ENCODE data around the gene CD93.

DNA sequence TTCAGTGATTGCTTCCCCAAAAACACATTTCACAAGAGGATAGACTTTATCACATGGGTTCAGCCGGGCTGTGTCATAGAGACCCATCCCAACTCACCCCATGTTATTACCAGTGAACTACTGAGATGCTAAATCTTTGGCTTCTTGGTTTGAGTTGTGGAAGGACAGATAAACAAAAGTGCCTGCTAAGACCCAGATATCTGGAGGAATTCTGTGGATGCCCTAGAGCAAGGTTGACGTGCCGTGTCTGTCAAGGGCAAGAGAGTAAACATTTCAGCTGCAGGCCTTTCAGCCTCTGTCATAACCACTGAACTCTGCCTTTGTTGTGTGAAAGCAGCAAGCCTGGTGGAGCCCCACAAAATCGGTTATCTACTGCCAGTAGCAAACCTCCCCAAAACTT lies 25.5 kb downstream of the CD93 start:
- TF ChIP-seq, protein P1, sequence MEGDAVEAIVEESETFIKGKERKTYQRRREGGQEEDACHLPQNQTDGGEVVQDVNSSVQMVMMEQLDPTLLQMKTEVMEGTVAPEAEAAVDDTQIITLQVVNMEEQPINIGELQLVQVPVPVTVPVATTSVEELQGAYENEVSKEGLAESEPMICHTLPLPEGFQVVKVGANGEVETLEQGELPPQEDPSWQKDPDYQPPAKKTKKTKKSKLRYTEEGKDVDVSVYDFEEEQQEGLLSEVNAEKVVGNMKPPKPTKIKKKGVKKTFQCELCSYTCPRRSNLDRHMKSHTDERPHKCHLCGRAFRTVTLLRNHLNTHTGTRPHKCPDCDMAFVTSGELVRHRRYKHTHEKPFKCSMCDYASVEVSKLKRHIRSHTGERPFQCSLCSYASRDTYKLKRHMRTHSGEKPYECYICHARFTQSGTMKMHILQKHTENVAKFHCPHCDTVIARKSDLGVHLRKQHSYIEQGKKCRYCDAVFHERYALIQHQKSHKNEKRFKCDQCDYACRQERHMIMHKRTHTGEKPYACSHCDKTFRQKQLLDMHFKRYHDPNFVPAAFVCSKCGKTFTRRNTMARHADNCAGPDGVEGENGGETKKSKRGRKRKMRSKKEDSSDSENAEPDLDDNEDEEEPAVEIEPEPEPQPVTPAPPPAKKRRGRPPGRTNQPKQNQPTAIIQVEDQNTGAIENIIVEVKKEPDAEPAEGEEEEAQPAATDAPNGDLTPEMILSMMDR (IDR thresholded peaks at IDR 0.05; ENCODE audit: low read depth, low read length): no peak
- no peak for TF ChIP-seq EZH2phosphoT487 (IDR thresholded peaks at IDR 0.05; ENCODE audit: low read depth)

Measured in OCI-LY3 (cell line).